ENCODE data around the gene PRR29. TPM values are rescaled to one million over a fixed set of nuclear protein-coding genes. Genes with fewer than 3 reads are reported as not detected.

PRR29 gene
- polyA plus RNA-seq, 1 experiment = 0.15 TPM

- ChIA-PET CTCF (interaction anchor here (1.7 kb wide), 1 partner anchor 83 kb away, joined by 7 read pairs; no protein-coding TSS in a partner anchor), POLR2A (no interaction called here)
- no peak overlapping the region for H3K4me3 ChIP-seq (ENCODE audit: low read depth, low read length)
- no peak for DNase-seq (ENCODE audit: low read depth, low spot score)
- H3K27ac ChIP-seq (ENCODE audit: low read depth, low read length) = no peak overlapping the region
- no peaks in the 10 kb centered on the region for H3K9me3 ChIP-seq (ENCODE audit: control insufficient read depth, insufficient read depth, low read length)
- no peaks in the 10 kb centered on the region for H3K27me3 ChIP-seq (ENCODE audit: control insufficient read depth, insufficient read depth, low read length)
- TF ChIP-seq, protein P1, sequence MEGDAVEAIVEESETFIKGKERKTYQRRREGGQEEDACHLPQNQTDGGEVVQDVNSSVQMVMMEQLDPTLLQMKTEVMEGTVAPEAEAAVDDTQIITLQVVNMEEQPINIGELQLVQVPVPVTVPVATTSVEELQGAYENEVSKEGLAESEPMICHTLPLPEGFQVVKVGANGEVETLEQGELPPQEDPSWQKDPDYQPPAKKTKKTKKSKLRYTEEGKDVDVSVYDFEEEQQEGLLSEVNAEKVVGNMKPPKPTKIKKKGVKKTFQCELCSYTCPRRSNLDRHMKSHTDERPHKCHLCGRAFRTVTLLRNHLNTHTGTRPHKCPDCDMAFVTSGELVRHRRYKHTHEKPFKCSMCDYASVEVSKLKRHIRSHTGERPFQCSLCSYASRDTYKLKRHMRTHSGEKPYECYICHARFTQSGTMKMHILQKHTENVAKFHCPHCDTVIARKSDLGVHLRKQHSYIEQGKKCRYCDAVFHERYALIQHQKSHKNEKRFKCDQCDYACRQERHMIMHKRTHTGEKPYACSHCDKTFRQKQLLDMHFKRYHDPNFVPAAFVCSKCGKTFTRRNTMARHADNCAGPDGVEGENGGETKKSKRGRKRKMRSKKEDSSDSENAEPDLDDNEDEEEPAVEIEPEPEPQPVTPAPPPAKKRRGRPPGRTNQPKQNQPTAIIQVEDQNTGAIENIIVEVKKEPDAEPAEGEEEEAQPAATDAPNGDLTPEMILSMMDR (IDR thresholded peaks at IDR 0.05; ENCODE audit: low read depth, low read length) = no peak
These were observed 53.0 kb downstream of the PRR29 start for GRCh38 chr17:64051153-64051552.

DNA sequence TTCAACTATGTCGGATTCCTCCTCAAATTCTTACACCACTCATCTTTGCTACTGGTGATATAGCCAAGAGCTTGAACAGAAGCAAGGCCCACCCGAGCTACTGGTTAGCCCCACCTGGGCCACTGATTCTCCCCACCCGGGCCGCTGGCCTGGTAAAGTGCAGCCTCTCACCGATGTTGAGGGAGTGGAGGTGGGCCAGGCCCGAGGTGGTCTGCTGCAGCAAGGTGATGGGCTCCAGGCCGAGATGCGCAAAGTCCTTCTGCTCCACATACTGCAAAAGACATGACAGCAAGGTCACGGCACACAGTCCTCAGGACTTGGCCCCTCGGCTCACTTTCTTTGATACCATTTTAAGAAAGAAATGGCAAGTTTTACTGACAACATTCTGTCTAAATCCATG, 55.0 kb downstream of the PRR29 start:
- no peak for DNase-seq (ENCODE audit: low read depth, low spot score)
- H3K4me3 ChIP-seq (ENCODE audit: low read depth, low read length) = no peak overlapping the region
- ChIA-PET POLR2A (no interaction called here), CTCF (interaction anchor here (1.5 to 1.6 kb wide), 2 partner anchors 24 to 81 kb away, joined by 5 to 10 read pairs; no protein-coding TSS in a partner anchor)
- H3K27me3 ChIP-seq (ENCODE audit: control insufficient read depth, insufficient read depth, low read length) = no peaks in the 10 kb centered on the region
- no peaks in the 10 kb centered on the region for H3K9me3 ChIP-seq (ENCODE audit: control insufficient read depth, insufficient read depth, low read length)
- H3K27ac ChIP-seq (ENCODE audit: low read depth, low read length) = no peak overlapping the region
- TF ChIP-seq, protein P1 (IDR thresholded peaks at IDR 0.05; ENCODE audit: low read depth, low read length) = no peak

Other genes with a start within 250 kb of the PRR29 start
- gene CCDC47, start 224.8 kb upstream of the PRR29 start, polyA plus RNA-seq (2011; rRNA removed) = 52.2 and 68.9 TPM in 2 replicates
- gene DDX42, start 224.2 kb upstream of the PRR29 start, polyA plus RNA-seq (2011; rRNA removed) = 122 and 141 TPM in 2 replicates
- 179 and 220 TPM in 2 replicates for gene PSMC5, start 170.9 kb upstream of the PRR29 start, polyA plus RNA-seq (2011; rRNA removed)
- gene FTSJ3, start 170.7 kb upstream of the PRR29 start, polyA plus RNA-seq (2011; rRNA removed) = 54.2 and 58.4 TPM in 2 replicates
- 48.8 and 58.3 TPM in 2 replicates for gene SMARCD2, start 155.7 kb upstream of the PRR29 start, polyA plus RNA-seq (2011; rRNA removed)
- gene CSH2, start 124.7 kb upstream of the PRR29 start, polyA plus RNA-seq (2011; rRNA removed) = not detected in 2 replicates
- gene GH2, start 116.4 kb upstream of the PRR29 start, polyA plus RNA-seq (2011; rRNA removed) = not detected in 2 replicates
- not detected in 2 replicates for gene CSH1, start 101.8 kb upstream of the PRR29 start, polyA plus RNA-seq (2011; rRNA removed)
- not detected in 2 replicates for gene CSHL1, start 87.1 kb upstream of the PRR29 start, polyA plus RNA-seq (2011; rRNA removed)
- gene GH1, start 79.5 kb upstream of the PRR29 start, polyA plus RNA-seq (2011; rRNA removed) = not detected in 2 replicates
- gene CD79B, start 66.0 kb upstream of the PRR29 start, polyA plus RNA-seq (2011; rRNA removed) = not detected in 2 replicates
- 0.01 TPM in 2 replicates for gene SCN4A, start 25.4 kb upstream of the PRR29 start, polyA plus RNA-seq (2011; rRNA removed)
- 0.16 and 0.52 TPM in 2 replicates for gene ICAM2, start 22.3 kb downstream of the PRR29 start, polyA plus RNA-seq (2011; rRNA removed)
- gene ERN1, start 131.8 kb downstream of the PRR29 start, polyA plus RNA-seq (2011; rRNA removed) = 4.5 and 4.7 TPM in 2 replicates

All from AG04450 (cell line).